Prostate gland (tissue), 2 donors: ENCODE measurements around the gene ULK3.

Experiments used
- CTCF ChIP-seq, 4 experiments: fragments of 200-600 bp in 2 of 4; fragments of 450-650 bp in 2 of 4; sonication (generic) in 2 of 4; IDR thresholded peaks; 1 replicate in 3 of 4; 2 replicates in 1 of 4; pipeline ENCODE4 v1.5.1; 2016 to 2019; ENCODE audit warnings: antibody characterized with exemption in 4 of 4, mild to moderate bottlenecking in 2 of 4, moderate library complexity in 2 of 4
- POLR2A ChIP-seq: fragments of 450-650 bp; IDR thresholded peaks from one replicate; pipeline ENCODE4 v1.6.1; 2016; ENCODE audit warnings: antibody characterized with exemption, mild to moderate bottlenecking
- POLR2AphosphoS5 ChIP-seq: sonication (generic); formaldehyde crosslinking; IDR thresholded peaks from one replicate; pipeline ENCODE4 v1.6.1; 2017; ENCODE audit warnings: antibody characterized with exemption

GRCh38 chr15:74866090-74866489, 23.1 kb upstream of the ULK3 start:
- no peak for TF ChIP-seq POLR2A
- TF ChIP-seq CTCF (IDR thresholded peaks at IDR 0.05): no peak
- TF ChIP-seq POLR2AphosphoS5: no peak
